Measurements from ENCODE around the gene AP4B1. TPM values are rescaled to one million over a fixed set of nuclear protein-coding genes. Genes with fewer than 3 reads are reported as not detected.

The AP4B1 gene
- total RNA-seq, 6 donors from 2014 or later: 6.2 to 29.3 (median 14.0) TPM

DNA sequence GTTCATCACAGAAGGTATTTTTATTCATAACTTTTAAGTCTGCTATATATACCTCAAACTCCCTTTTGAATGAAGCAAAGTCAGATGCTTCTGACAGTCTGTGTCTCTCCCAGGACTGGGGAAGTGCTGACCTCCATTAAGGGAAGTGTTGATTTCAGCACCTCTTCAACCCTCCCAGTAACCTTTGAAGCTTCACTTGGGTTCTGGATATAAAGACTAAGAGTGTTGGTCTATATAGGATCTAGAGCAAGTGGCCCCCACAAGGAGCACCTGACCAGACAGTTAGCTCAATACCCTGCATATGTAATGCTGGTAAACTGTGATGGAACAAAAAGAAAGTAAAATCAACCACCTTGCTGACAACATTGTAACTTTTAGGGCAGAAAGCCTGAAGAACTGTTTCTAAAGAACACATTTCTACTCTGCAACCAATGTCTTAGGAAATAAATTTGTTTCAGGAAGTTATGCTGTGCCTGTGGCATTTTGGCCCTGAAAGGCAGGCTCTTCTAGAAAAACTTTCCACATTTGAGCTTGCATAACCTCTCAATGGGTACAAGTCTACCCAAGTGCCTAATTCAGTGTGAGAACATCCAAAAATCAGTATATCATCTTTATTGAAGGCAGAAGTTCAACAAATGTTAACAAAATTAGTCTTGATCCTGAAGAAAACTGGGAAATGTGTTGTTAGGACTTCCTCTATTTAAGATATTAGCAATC lies 32.2 kb downstream of the AP4B1 start:
- no peaks in the 10 kb centered on the region for H3K36me3 ChIP-seq
- ATAC-seq (ENCODE audit: low FRiP score in 2 of 2): peak; percentile 42 to 60
- H3K9me3 ChIP-seq: no peaks in the 10 kb centered on the region
- no peak for DNase-seq
- TF ChIP-seq, protein P1, sequence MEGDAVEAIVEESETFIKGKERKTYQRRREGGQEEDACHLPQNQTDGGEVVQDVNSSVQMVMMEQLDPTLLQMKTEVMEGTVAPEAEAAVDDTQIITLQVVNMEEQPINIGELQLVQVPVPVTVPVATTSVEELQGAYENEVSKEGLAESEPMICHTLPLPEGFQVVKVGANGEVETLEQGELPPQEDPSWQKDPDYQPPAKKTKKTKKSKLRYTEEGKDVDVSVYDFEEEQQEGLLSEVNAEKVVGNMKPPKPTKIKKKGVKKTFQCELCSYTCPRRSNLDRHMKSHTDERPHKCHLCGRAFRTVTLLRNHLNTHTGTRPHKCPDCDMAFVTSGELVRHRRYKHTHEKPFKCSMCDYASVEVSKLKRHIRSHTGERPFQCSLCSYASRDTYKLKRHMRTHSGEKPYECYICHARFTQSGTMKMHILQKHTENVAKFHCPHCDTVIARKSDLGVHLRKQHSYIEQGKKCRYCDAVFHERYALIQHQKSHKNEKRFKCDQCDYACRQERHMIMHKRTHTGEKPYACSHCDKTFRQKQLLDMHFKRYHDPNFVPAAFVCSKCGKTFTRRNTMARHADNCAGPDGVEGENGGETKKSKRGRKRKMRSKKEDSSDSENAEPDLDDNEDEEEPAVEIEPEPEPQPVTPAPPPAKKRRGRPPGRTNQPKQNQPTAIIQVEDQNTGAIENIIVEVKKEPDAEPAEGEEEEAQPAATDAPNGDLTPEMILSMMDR (IDR thresholded peaks at IDR 0.05): no peak
- TF ChIP-seq POLR2AphosphoS5 (IDR thresholded peaks at IDR 0.05): peak in 1 of 2 donors; percentile 41
- TF ChIP-seq POLR2A (IDR thresholded peaks at IDR 0.05): no peak
- no peak overlapping the region for H3K4me3 ChIP-seq
- H3K27ac ChIP-seq: peak overlapping the region; percentile 74 to 85 (median 76)
- no peaks in the 10 kb centered on the region for H3K27me3 ChIP-seq
- peaks cover 7 to 9% (median 8%) of the 10 kb centered on the region in 4 donors for H3K4me1 ChIP-seq

DNA sequence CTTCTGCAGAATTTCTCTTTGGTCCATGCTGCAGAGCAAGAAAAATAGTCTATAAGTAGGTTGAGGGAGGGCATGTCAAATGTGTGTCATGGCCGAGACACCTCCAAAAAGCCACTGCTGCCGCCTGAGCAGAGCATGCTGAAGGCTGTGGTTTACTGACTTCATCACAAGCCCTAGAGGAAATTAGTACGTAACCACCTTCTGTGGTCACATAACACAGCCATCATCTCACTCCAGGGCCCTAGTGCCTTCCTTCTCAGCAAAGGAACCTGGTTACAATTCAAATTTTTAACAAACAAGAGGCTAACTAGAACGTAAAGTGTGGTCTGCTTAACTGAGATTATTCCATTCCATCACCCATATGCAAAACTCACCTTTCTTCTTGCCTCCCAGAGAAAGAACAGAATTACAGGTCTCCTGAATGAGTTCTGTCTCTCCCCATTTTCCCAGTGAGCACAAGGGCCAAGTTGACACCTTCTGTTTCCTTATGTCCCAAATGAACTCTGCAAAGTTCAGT lies 32.9 kb downstream of the AP4B1 start, which contains the start of gene PTPN22:
TSS of gene PTPN22 (minus strand) at position 116 of the 517 bp plus-strand sequence.
- peak in 1 of 2 donors; percentile 79 for DNase-seq

DNA sequence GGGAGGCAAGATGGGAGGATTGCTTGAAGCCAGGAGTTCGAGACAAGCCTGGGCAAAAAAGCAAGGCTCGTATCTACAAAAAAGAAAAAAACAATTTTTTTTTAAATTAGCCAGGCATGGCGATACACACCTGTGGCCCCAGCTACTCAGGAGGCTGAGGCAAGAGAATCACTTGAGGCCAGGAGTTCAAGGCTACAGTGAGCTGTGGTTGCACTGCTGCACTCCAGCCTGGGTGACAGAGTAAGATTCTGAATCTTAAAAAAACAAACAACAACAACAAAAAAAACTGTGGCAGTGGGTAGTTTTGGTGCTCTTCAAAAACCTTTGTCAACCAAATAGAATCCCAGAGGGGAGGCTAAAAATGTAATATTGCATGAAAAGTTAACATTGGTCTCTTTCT lies 33.8 kb downstream of the AP4B1 start:
- H3K27me3 ChIP-seq: no peaks in the 10 kb centered on the region
- H3K4me1 ChIP-seq: peaks cover 7 to 9% (median 8%) of the 10 kb centered on the region in 4 donors
- no peak for DNase-seq
- no peak for TF ChIP-seq POLR2AphosphoS5 (IDR thresholded peaks at IDR 0.05)
- TF ChIP-seq POLR2A (IDR thresholded peaks at IDR 0.05): no peak
- TF ChIP-seq, protein P1 (IDR thresholded peaks at IDR 0.05): no peak
- no peak for TF ChIP-seq EP300 (IDR thresholded peaks at IDR 0.05)
- H3K9me3 ChIP-seq: no peaks in the 10 kb centered on the region
- peak overlapping the region in 3 of 4 donors; percentile 8 to 39 (median 17) for H3K4me3 ChIP-seq
- H3K36me3 ChIP-seq: no peaks in the 10 kb centered on the region
- no peak for ATAC-seq (ENCODE audit: low FRiP score in 2 of 2)
- 83 to 86% methylated on average over 3 of the region's 3 CpGs for WGBS, 2 donors
- H3K27ac ChIP-seq: peak overlapping the region; percentile 28 to 85 (median 64)

More for the DNA sequence above, 32.9 kb downstream of the AP4B1 start, which contains the start of gene PTPN22:
- Histone ChIP-seq H3K4me3 (peak within 1 kb of the TSS in 3 of 4 donors; percentile 17 to 39 (median 32)), H3K27me3 (no peaks in the 10 kb centered on the region), H3K27ac (peak within 1 kb of the TSS; percentile 74 to 85 (median 76)), H3K36me3 (no peaks in the 10 kb centered on the region), H3K4me1 (peaks cover 7 to 9% (median 8%) of the 10 kb centered on the region in 4 donors), H3K9me3 (no peaks in the 10 kb centered on the region)
- WGBS, 2 donors: 54 to 66% methylated on average over 4 of the region's 4 CpGs
- TF ChIP-seq EP300 (IDR thresholded peaks at IDR 0.05): no peak
- TF ChIP-seq, protein P1 (IDR thresholded peaks at IDR 0.05): no peak
- TF ChIP-seq POLR2AphosphoS5 (IDR thresholded peaks at IDR 0.05): peak; percentile 35 to 79
- TF ChIP-seq POLR2A (IDR thresholded peaks at IDR 0.05): peak in 2 of 4 donors; percentile 26 to 71
- peak; percentile 91 to 92 for ATAC-seq (ENCODE audit: low FRiP score in 2 of 2)

DNA sequence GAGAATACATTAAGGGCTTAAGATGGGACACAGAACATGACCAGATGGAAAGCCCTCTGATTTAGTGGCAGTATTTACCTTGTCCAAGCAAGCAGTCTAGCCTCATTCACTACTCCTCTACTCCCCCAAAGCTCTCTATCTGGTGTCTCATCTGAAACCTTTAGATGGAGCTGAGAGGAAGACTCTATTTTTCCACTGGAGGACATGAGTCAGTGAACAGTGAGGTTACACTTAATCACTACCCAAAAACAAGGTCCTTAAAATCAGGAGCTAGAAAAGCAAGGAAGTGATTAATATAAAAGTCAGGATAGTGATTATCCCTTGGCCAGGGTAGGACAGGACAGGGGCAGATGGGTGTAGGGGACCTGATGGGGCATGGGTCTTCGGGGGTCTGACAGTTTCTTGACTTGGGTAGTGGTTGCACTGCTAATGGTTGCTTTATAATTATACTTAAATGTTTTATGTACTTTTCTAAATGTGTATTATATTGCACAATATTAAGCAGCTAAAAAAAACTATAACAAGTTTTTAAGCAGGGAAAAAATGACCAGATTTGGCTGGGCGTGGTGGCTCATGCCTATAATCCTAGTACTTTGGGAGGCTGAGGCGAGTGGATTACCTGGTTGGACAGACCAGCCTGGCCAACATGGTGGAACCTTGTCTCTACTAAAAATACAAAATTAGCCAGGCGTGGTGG lies 36.1 kb downstream of the AP4B1 start:
- Histone ChIP-seq H3K4me1 (peaks cover 7 to 9% (median 8%) of the 10 kb centered on the region in 4 donors), H3K27me3 (no peaks in the 10 kb centered on the region), H3K9me3 (no peaks in the 10 kb centered on the region), H3K4me3 (no peak overlapping the region), H3K36me3 (no peaks in the 10 kb centered on the region), H3K27ac (peak overlapping the region in 1 of 4 donors; percentile 15)
- TF ChIP-seq POLR2A (IDR thresholded peaks at IDR 0.05) (no peak), EP300 (IDR thresholded peaks at IDR 0.05) (no peak), POLR2AphosphoS5 (IDR thresholded peaks at IDR 0.05) (no peak)
- TF ChIP-seq, protein P1 (IDR thresholded peaks at IDR 0.05): no peak
- DNase-seq (no peak), ATAC-seq (ENCODE audit: low FRiP score in 2 of 2) (no peak)
- WGBS, 2 donors: 88 to 94% methylated on average over 4 of the region's 4 CpGs
